Parathyroid adenoma (tissue), 2 donors: ENCODE data around the gene MAFB.

ENCODE experiments used
- H2AFZ ChIP-seq: fragments of 300-600 bp; sonication (generic); one replicate; pipeline ENCODE4 v1.7.0; 2017; ENCODE audit warnings: antibody characterized with exemption, mild to moderate bottlenecking
- H3K27ac ChIP-seq: fragments of 300-600 bp; sonication (generic); one replicate; pipeline ENCODE4 v1.7.0; 2017
- H3K27me3 ChIP-seq: fragments of 300-600 bp; sonication (generic); one replicate; pipeline ENCODE4 v1.7.0; 2017; ENCODE audit warnings: low read length; ENCODE audit not compliant: control insufficient read depth, insufficient read depth
- H3K36me3 ChIP-seq: fragments of 300-600 bp; sonication (generic); one replicate; pipeline ENCODE4 v1.7.0; 2017; ENCODE audit warnings: low read length; ENCODE audit not compliant: control insufficient read depth, insufficient read depth
- H3K4me1 ChIP-seq: fragments of 300-600 bp; sonication (generic); one replicate; pipeline ENCODE4 v1.7.0; 2017; ENCODE audit warnings: control low read depth
- H3K4me2 ChIP-seq: fragments of 300-600 bp; sonication (generic); one replicate; pipeline ENCODE4 v1.7.0; 2017; ENCODE audit warnings: low read length
- H3K4me3 ChIP-seq: fragments of 300-600 bp; sonication (generic); one replicate; pipeline ENCODE4 v1.7.0; 2017; ENCODE audit warnings: low read depth, low read length
- H3K79me2 ChIP-seq: fragments of 300-600 bp; sonication (generic); one replicate; pipeline ENCODE4 v1.7.0; 2017; ENCODE audit warnings: control low read depth
- H3K9ac ChIP-seq: fragments of 300-600 bp; sonication (generic); one replicate; pipeline ENCODE4 v1.7.0; 2017; ENCODE audit warnings: mild to moderate bottlenecking
- H3K9me3 ChIP-seq: fragments of 300-600 bp; sonication (generic); one replicate; pipeline ENCODE4 v1.7.0; 2017; ENCODE audit warnings: low read length; ENCODE audit not compliant: control insufficient read depth
- CTCF ChIP-seq: fragments of 300-600 bp; sonication (generic); IDR thresholded peaks from one replicate; pipeline ENCODE4 v1.7.0; 2017; ENCODE audit warnings: antibody characterized with exemption, mild to moderate bottlenecking
- donor health status: primary hyperparathyroidism.

MAFB gene

GRCh38 chr20:40663304-40663790 is 25.7 kb downstream of the MAFB start:
- Histone ChIP-seq H2AFZ (peak overlapping the region; percentile 35), H3K9ac (no peak overlapping the region), H3K79me2 (peaks cover 3% of the 10 kb centered on the region), H3K27ac (peak overlapping the region; percentile 8), H3K36me3 (no peaks in the 10 kb centered on the region), H3K4me1 (peaks cover 20% of the 10 kb centered on the region), H3K4me3 (no peak overlapping the region), H3K4me2 (no peak overlapping the region), H3K9me3 (no peaks in the 10 kb centered on the region), H3K27me3 (no peaks in the 10 kb centered on the region)
- no peak for TF ChIP-seq CTCF

GRCh38 chr20:40659567-40659966 is 29.5 kb downstream of the MAFB start:
- no peak overlapping the region for H3K9ac ChIP-seq
- no peaks in the 10 kb centered on the region for H3K36me3 ChIP-seq
- H2AFZ ChIP-seq = no peak overlapping the region
- no peaks in the 10 kb centered on the region for H3K27me3 ChIP-seq
- peaks cover 3% of the 10 kb centered on the region for H3K79me2 ChIP-seq
- H3K27ac ChIP-seq = no peak overlapping the region
- H3K9me3 ChIP-seq = no peaks in the 10 kb centered on the region
- no peak overlapping the region for H3K4me2 ChIP-seq
- H3K4me3 ChIP-seq = no peak overlapping the region
- peaks cover 13% of the 10 kb centered on the region for H3K4me1 ChIP-seq
- TF ChIP-seq CTCF = no peak

- Histone ChIP-seq H3K27ac (no peak overlapping the region), H3K36me3 (no peaks in the 10 kb centered on the region), H3K9me3 (no peaks in the 10 kb centered on the region), H3K4me3 (no peak overlapping the region), H3K4me1 (peaks cover 7% of the 10 kb centered on the region), H3K4me2 (no peak overlapping the region), H3K79me2 (peaks cover 3% of the 10 kb centered on the region), H2AFZ (no peak overlapping the region), H3K9ac (no peak overlapping the region), H3K27me3 (no peaks in the 10 kb centered on the region)
- no peak for TF ChIP-seq CTCF
Measured at GRCh38 chr20:40658509-40658908, 30.5 kb downstream of the MAFB start.

- Histone ChIP-seq H3K9me3 (no peaks in the 10 kb centered on the region), H3K9ac (no peak overlapping the region), H3K4me3 (no peak overlapping the region), H3K79me2 (peaks cover 3% of the 10 kb centered on the region), H2AFZ (no peak overlapping the region), H3K4me2 (no peak overlapping the region), H3K36me3 (no peaks in the 10 kb centered on the region), H3K4me1 (no peaks in the 10 kb centered on the region), H3K27ac (no peak overlapping the region), H3K27me3 (no peaks in the 10 kb centered on the region)
- no peak for TF ChIP-seq CTCF
Measured at GRCh38 chr20:40657526-40657925, 31.5 kb downstream of the MAFB start.

- no peak overlapping the region for H3K27ac ChIP-seq
- H3K4me3 ChIP-seq = no peak overlapping the region
- no peak overlapping the region for H3K4me2 ChIP-seq
- no peaks in the 10 kb centered on the region for H3K27me3 ChIP-seq
- no peaks in the 10 kb centered on the region for H3K9me3 ChIP-seq
- H3K9ac ChIP-seq = no peak overlapping the region
- no peaks in the 10 kb centered on the region for H3K79me2 ChIP-seq
- no peak for TF ChIP-seq CTCF
- no peak overlapping the region for H2AFZ ChIP-seq
- H3K4me1 ChIP-seq = peaks cover 2% of the 10 kb centered on the region
- no peaks in the 10 kb centered on the region for H3K36me3 ChIP-seq
Measured at GRCh38 chr20:40655451-40655850, 33.6 kb downstream of the MAFB start.
